GM18907 (cell line): ENCODE results near the gene TRMT13.
"Not testable (repeated sequence)": the region's sequence is repeated elsewhere in the genome, so short reads cannot be mapped to it uniquely, and the experiment has no call there.

ENCODE experiments used
- ATAC-seq: cut with Tn5 transposase; IDR thresholded peaks from one replicate; pipeline ENCODE4 v1.9.1; 2021; ENCODE audit warnings: mild to moderate bottlenecking, moderate library complexity; ENCODE audit not compliant: unreplicated experiment

The TRMT13 gene

DNA sequence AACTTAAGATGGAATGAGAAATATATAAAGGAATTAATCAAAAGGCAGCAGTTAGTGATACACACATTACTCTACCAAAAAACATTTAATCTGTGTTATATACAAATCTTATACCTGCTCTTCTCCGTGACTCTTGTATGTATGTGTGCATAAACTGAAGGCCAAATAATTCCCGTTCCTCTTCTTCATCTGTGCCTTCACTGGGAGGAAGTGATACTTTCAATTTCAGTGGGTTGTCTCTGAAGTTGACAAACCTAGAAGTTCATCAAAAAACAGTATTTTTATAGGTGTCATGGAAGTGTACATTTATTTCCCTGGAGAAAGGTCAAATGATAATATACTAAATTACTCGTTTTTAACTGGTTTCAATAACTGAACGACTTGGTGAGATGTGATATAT lies 19.3 kb downstream of the TRMT13 start:
- peak; percentile 83 for ATAC-seq

GRCh38 chr1:100162881-100163280 lies 29.9 kb downstream of the TRMT13 start:
- no peak for ATAC-seq

DNA sequence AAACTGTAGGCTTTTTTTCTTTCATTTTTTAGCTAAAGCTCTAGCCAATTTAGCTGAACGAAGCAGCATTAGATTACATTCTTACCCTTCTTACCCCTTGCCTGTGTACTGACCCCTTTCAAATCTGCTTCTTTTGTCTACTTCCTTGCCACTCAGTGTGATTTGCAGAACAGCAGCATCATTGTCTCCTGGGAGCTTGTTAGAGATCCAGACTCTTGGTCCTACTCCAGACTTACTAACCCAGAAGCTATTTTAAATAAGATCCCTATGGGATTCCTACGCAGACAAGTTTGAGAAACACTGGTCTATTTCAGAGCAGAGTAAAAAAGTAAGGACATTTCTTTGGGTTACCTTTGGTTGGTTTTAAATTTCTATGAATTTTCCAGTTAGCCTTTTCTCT lies 31.3 kb downstream of the TRMT13 start:
- ATAC-seq: no peak

DNA sequence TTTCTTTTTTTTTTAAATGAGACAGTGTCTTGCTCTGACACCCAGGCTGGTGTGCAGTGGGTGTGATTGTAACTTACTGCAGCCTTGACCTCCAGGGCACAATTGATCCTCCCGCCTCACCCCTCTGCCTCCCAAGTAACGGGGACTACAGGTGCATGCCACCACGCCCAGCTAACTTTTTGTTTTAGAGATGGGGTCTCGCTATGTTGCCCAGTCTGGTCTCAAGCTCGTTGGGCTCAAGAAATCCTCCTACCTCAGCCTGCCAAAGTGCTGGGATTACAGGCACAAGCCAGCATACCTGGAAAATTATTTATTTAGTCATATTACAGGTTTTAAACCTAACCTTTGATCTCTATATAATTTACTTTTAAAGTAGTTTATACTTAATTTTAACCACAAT lies 31.7 kb downstream of the TRMT13 start:
- ATAC-seq: no peak

DNA sequence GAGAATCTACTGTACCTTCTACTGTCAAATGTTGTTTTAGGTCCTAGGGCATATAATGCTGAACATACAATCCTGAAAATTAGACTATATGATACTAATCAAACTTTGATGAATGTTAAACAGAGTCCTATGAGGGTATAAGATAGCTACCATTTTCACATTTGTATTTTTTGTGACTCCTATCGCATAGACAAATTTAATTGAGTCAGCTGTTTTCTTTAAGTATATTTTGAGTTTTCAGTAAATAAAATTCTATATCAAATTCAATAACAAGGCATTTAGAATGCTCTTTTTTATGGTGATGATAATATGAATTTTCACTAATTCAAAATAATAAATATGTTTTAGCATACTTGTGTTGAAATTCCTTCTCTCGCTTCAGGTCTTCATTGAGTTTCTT lies 35.1 kb downstream of the TRMT13 start:
- no peak for ATAC-seq

DNA sequence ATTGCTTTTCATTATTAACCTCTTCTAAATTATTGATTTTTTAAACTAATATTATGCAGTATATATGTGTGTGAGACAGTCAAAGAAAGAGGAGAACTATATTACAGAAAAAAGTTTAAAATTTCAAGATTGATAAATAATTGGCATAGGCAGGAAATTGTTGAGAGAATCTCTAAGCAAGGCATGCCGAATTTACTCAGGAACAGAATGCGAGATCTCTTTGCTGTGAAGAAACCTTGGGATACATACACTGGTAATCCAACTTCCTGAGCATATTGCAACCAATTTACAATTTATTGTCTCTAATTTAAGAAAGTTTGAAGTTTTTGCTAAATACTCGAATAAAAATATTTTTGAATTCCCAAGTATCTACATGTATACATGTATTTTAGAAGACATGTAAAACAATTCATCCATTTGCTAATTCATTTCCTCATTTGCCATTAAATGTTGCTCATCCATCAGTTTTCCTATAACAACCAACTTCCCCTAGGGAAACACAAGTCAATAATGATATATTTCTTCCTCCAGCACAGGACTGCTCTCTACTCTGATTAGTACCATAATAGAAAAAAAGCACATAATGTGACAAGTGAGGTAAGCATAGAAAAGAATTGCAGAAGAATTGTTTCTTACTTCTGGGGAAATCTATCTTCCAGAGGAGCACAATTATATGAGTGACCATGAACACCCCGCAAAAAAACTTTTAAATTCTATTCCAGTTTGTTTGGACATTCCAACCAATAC lies 44.5 kb downstream of the TRMT13 start:
- ATAC-seq: no peak

DNA sequence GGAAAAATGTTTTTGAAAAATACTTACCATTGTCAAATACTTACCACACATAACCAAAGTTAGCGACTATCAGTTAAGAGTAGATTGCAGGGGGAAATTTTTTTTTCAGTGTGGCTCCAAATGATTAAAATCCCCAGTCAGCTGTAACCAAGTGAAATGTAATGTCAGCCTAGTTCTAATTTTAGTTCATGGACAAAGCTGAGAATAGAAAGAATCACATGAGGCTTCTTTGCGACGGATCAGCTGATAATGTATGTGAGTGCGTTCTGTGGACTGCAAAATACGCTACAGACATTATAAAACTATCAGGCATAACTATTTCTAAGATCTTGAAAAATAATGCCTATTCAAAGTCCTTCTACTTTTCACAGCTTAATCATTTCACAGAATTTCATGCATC lies 45.1 kb downstream of the TRMT13 start, which contains the start of gene LRRC39:
LRRC39 (minus strand) TSS at position 166 of the 400 bp plus-strand sequence. CDS start 9,740 bp downstream, outside the sequence.
- no peak for ATAC-seq

DNA sequence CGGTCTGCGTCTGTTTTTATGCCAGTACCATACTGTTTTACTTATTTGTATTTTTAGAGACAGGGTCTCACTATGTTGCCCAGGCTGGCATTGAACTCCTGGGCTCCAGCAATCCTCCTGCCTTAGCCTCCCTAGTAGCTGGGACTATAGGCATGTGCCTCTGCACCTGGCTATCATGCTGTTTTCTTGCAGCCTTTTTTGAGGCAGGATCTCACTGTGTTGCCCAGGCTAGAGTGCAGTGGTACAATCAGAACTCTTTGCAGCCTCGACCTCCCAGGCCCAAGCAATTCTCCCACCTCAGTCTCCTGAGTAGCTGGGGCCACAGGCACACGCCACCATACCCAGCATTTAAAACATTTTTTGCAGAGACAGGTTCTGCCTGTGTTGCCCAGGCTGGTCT lies 50.4 kb downstream of the TRMT13 start:
- ATAC-seq: no peak

GRCh38 chr1:100184536-100184935 lies 51.6 kb downstream of the TRMT13 start:
- peak; percentile 89 for ATAC-seq

DNA sequence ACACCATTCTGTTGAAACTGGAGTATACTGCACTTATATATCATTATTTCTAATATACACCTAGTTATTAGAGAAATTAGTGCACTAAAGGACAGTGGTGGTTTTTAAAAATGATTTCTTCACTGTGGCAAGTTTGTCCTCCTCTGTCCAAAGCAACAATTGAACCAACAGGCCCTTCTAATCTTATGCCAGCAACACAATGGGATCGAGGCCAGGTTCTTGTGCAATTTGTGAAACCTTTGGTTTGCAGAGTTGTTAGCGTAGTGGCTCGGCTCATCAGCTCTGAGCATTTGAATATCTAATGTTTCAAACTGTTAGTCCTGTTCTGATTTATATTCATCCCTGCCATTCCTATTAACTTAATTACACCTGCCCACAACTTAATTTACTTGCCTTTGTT lies 54.9 kb downstream of the TRMT13 start:
- ATAC-seq: no peak

DNA sequence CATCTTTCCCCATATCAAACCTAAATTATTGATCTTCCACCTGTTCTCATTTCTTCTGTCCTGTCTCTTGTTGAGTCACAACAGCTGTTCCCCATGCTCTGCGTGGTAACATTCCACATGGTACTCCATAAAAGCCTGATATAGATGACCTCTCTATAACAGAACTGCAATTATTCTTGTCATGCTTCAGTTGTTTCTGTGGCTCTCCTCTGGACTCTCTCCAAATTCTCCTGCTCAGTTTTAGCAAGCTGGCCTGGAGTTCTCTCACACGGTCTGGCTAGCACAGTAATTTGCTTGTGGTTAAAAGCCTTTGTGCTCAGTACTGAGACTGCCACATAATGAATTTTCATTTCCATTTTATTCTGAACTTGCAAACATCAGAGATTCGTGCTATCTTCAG lies 55.7 kb downstream of the TRMT13 start:
- ATAC-seq: peak; percentile 59

- no peak for ATAC-seq
Observed at GRCh38 chr1:100198596-100198995, 65.6 kb downstream of the TRMT13 start.

- ATAC-seq: not testable (repeated sequence)
Observed at GRCh38 chr1:100200060-100200459, 67.1 kb downstream of the TRMT13 start.
